SJSA1 (cell line): ENCODE measurements around the gene LRRC38. TPM values are rescaled to one million over a fixed set of nuclear protein-coding genes. Genes with fewer than 3 reads are reported as not detected.
"Not testable (repeated sequence)": the region's sequence is repeated elsewhere in the genome, so short reads cannot be mapped to it uniquely, and the experiment has no call there.

Experiments
- DNase-seq, 2 experiments: peaks; one replicate each; pipeline ENCODE4 v3.0.0-alpha.2; 2015 to 2020; ENCODE audit warnings: low spot score in 2 of 2, low read depth in 1 of 2
- H3K27ac ChIP-seq: fragments of 250-450 bp; sonication (Bioruptor Pico); 2 replicates; pipeline ENCODE4 v1.5.1; 2020; ENCODE audit warnings: mild to moderate bottlenecking, moderate library complexity
- H3K27me3 ChIP-seq: fragments of 250-450 bp; sonication (Bioruptor Pico); replicated peaks from 2 replicates; pipeline ENCODE4 v1.5.1; 2020; ENCODE audit warnings: mild to moderate bottlenecking, moderate library complexity
- H3K36me3 ChIP-seq: fragments of 250-450 bp; sonication (Bioruptor Pico); 2 replicates; pipeline ENCODE4 v1.5.1; 2020; ENCODE audit warnings: mild to moderate bottlenecking
- H3K4me1 ChIP-seq: fragments of 250-450 bp; sonication (Bioruptor Pico); replicated peaks from 2 replicates; pipeline ENCODE4 v1.6.1; 2021; ENCODE audit warnings: mild to moderate bottlenecking
- H3K4me3 ChIP-seq: fragments of 250-450 bp; sonication (Bioruptor Pico); 2 replicates; pipeline ENCODE4 v1.5.1; 2020; ENCODE audit warnings: mild to moderate bottlenecking
- H3K9me3 ChIP-seq: fragments of 250-450 bp; sonication (Bioruptor Pico); replicated peaks from 2 replicates; pipeline ENCODE4 v1.5.1; 2020; ENCODE audit warnings: mild to moderate bottlenecking
- total RNA-seq: library from RNA; depleted of rRNA; stranded (reverse); fragments of >200 nt; shearing (Covaris generic); gene quantifications from 2 replicates; pipeline ENCODE4 v1.2.3, GENCODE V29; 2014

The LRRC38 gene
- total RNA-seq, 1 experiment from 2014 or later, result not detected

DNA sequence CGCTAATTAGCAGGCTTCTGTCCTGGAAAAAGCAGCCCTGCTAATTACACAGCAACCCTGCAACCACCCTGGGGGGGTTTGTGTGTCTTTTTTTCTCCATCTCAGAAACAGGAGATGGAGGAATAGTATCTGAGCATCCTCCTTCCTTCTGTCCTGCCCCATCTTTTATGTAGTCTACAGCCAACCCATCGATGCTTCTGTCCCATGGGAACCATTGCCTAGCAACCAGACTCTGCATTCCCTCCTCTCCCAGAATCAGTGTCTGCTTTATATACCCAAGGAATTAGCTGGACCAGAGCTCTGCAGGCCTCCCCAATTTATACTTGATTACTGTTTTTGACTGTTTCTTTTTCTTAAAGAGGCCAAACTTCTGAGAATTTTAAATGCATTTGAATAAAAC, 35.1 kb downstream of the LRRC38 start:
- no peak overlapping the region for H3K4me3 ChIP-seq
- no peaks in the 10 kb centered on the region for H3K27me3 ChIP-seq
- H3K27ac ChIP-seq, result no peak overlapping the region
- DNase-seq, result no peak
- no peaks in the 10 kb centered on the region for H3K4me1 ChIP-seq
- no peaks in the 10 kb centered on the region for H3K36me3 ChIP-seq
- 0 out of 2 replicates have a peak, but pooled peaks cover 5% of the 10 kb centered on the region for H3K9me3 ChIP-seq

DNA sequence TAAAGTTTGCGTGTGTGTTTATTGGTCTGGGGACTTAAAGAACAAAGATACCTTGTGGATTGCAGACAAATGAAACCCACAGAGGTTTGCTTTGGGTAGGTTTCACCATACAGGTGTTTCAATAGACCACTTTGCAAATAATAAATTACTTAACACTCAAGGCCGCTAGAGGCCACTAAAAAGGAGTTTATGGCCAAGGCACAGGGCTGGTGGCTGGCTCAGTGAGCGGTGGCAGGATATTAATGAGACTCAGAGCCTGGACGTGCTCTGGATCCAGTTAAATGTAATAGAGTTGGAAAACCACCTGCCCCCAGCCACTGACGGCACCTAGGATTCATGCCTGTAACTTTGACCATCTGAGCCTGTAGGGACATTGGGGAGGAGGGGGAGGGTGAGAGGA, 44.5 kb downstream of the LRRC38 start:
- no peaks in the 10 kb centered on the region for H3K27me3 ChIP-seq
- H3K27ac ChIP-seq, result no peak overlapping the region
- H3K9me3 ChIP-seq, result no peaks in the 10 kb centered on the region
- DNase-seq, result no peak
- no peaks in the 10 kb centered on the region for H3K36me3 ChIP-seq
- no peaks in the 10 kb centered on the region for H3K4me1 ChIP-seq
- no peak overlapping the region for H3K4me3 ChIP-seq

DNA sequence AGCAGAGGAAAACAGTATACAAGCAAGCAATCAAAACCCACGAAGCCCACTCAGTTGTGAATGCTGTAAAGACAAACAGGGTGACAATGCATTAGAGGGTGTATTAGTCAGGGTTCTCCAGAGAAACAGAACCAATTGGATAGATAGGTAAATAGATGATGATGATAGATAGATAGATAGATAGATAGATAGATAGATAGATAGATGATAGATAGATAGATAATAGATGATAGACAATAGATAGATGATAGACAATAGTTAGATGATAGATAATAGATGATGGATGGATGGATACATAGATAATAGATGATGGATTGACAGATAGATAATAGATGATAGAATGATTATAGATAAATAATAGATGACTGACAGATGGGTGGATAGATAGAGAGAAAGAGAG, 48.3 kb downstream of the LRRC38 start:
- no peak overlapping the region for H3K4me3 ChIP-seq
- no peak for DNase-seq
- H3K4me1 ChIP-seq, result no peaks in the 10 kb centered on the region
- no peaks in the 10 kb centered on the region for H3K27me3 ChIP-seq
- H3K9me3 ChIP-seq, result no peaks in the 10 kb centered on the region
- no peak overlapping the region for H3K27ac ChIP-seq
- H3K36me3 ChIP-seq, result no peaks in the 10 kb centered on the region

DNA sequence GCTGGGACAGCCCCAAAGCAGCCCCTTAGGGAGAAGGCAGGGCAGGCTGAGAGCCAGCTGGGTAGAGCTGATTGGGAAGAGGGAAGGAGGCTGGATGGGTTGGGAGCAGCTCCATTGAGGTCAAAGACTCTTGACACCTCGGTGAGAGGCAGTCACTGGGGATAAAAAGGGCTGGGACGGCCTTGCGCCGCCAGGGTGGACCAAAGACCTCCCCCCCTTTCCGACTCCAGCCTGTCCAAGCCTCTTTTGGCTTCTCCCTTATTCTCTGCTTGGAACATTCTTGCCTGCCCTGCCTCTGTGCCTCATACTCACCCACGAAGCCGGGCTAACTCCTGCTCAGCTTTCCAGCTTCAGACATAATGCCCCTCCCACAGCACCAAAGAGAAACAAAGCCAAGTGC, 51.1 kb downstream of the LRRC38 start:
- Histone ChIP-seq H3K36me3 (no peaks in the 10 kb centered on the region), H3K4me1 (no peaks in the 10 kb centered on the region), H3K27me3 (no peaks in the 10 kb centered on the region), H3K27ac (no peak overlapping the region), H3K4me3 (no peak overlapping the region), H3K9me3 (no peaks in the 10 kb centered on the region)
- no peak for DNase-seq

DNA sequence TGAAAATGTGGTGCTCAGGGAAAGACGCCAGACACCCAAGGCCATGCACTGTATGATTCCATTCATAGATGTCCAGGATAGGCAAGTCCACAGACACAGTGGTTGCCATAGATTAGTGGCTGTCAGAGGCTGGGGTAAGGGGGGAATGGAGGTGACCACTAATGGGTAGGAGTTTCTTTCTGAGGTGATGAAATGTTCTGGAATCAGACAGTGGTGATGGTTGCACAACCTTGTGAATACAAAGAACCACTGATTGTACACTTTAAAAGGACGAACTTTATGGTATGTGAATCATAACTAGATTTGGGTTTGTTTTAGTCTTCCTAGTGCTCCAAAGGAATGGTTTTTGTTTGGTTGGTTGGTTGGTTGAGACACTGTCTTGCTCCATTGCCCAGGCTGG, 51.8 kb downstream of the LRRC38 start:
- no peaks in the 10 kb centered on the region for H3K36me3 ChIP-seq
- no peaks in the 10 kb centered on the region for H3K27me3 ChIP-seq
- H3K4me1 ChIP-seq, result no peaks in the 10 kb centered on the region
- no peaks in the 10 kb centered on the region for H3K9me3 ChIP-seq
- no peak for DNase-seq
- no peak overlapping the region for H3K27ac ChIP-seq
- no peak overlapping the region for H3K4me3 ChIP-seq

DNA sequence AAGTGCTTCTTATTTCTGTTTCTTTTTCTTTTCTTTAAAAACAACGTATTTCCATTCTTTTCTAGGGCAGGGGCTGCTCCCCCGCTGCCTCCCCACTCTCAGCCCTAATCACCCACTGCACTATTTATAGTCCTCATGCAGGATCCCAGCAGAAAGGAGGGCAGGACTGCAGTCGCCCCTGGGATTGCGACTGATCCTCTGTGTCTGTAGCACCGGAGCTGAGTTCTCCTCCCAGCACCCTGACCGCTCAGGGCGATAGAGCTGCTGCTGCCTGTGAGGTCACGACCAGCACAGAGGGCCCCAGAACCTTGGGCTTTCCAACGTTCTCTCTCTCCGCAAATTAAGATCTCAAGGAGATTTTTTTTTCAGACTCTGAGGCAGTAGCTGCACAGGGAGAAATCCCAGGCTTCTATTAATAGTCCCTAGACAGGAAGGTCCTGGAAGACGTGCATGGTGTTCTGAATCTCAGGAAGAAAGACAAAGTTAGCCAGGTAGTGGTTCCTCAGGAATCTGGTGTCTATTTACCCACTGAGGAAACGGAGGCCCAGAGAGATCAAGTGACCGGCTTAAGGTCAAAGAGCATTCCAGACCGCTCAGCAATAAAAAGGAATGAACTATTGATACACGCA, 56.8 kb downstream of the LRRC38 start:
- DNase-seq, result no peak
- H3K9me3 ChIP-seq, result no peaks in the 10 kb centered on the region
- H3K4me1 ChIP-seq, result no peaks in the 10 kb centered on the region
- no peak overlapping the region for H3K4me3 ChIP-seq
- H3K27ac ChIP-seq, result no peak overlapping the region
- H3K36me3 ChIP-seq, result no peaks in the 10 kb centered on the region
- H3K27me3 ChIP-seq, result no peaks in the 10 kb centered on the region

DNA sequence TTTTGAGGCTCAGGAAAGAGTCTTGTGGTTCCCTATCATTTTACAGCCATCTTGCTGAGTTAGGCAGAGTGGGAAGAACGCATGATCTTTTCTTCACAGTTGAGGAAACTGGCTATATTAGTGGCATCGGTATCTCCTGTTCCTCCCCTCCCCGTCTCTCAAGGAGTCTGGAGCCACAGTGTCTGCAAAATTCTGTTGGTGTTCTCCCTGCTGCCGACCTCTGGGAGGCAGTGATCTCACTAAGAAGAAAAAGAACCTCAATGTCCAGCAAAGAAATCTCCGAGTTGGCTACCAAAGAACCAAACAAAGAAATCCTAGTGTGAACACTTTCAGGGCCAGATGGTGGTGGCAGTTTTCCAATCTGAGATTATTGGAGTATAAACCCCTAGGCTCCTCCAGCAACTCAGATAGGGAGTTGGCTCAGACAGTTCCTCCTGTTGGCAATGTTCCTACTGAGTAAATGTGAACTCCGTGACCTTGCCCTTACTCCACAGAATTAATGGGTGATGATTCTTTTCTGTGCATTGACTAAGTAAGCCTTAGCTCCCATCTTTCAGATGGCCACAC, 62.3 kb downstream of the LRRC38 start:
- Histone ChIP-seq H3K4me1 (no peaks in the 10 kb centered on the region), H3K9me3 (no peaks in the 10 kb centered on the region), H3K27me3 (no peaks in the 10 kb centered on the region), H3K36me3 (no peaks in the 10 kb centered on the region), H3K27ac (no peak overlapping the region), H3K4me3 (no peak overlapping the region)
- no peak for DNase-seq

DNA sequence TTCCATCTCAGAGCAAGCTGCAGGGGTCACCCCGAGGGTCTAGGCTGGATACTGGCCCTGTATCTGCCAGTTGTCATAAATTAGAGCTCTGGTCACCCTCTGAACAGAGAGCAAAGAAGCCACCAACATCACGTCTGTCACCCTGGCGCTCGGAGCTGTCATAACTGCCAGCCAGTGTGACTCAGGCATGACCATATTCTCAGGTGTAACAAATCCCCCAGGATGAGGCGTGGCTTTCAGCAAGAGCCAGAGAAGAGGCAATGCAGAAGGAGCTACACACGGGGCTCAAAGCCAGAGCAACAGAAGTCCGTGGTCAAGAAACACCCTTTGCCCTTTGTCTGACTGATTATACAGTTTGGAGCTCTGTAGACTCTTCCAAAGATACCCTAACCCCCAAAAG, 63.6 kb downstream of the LRRC38 start:
- no peaks in the 10 kb centered on the region for H3K36me3 ChIP-seq
- no peaks in the 10 kb centered on the region for H3K4me1 ChIP-seq
- H3K27me3 ChIP-seq, result no peaks in the 10 kb centered on the region
- H3K9me3 ChIP-seq, result no peaks in the 10 kb centered on the region
- no peak overlapping the region for H3K27ac ChIP-seq
- no peak overlapping the region for H3K4me3 ChIP-seq
- DNase-seq, result no peak

DNA sequence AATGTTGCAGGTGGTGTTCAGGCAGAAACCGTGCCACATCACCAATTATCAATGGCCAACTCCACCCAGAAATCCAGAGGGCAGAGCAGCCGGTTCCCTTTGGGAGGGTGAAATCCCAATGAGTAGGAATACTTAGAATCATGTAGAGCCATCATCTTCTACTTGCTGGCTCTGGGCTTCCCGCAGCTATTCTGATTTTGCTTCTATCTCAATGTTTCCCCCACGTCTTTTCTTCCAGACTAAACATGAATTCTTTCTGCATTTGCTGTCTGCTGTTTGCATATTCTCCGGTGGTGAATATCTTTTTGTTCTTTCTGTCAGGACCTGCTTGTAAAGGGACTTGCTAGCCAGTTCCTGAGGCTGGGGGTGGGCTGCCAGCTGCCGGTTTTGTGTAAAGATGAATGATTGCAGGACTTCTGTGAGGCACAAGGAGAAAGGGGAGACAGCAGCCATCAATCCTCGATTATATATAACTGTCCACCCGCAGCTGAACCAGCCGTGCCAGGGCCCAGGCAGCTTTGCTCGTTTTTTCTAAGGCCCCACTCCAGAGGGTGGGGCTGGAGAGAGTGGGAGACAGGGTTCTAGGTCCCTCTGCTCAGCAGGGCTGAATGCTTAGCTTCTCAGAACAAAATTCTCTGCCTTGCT, 70.3 kb downstream of the LRRC38 start:
- Histone ChIP-seq H3K4me3 (no peak overlapping the region), H3K36me3 (no peaks in the 10 kb centered on the region), H3K27me3 (no peaks in the 10 kb centered on the region), H3K4me1 (no peaks in the 10 kb centered on the region), H3K9me3 (no peaks in the 10 kb centered on the region), H3K27ac (no peak overlapping the region)
- no peak for DNase-seq

DNA sequence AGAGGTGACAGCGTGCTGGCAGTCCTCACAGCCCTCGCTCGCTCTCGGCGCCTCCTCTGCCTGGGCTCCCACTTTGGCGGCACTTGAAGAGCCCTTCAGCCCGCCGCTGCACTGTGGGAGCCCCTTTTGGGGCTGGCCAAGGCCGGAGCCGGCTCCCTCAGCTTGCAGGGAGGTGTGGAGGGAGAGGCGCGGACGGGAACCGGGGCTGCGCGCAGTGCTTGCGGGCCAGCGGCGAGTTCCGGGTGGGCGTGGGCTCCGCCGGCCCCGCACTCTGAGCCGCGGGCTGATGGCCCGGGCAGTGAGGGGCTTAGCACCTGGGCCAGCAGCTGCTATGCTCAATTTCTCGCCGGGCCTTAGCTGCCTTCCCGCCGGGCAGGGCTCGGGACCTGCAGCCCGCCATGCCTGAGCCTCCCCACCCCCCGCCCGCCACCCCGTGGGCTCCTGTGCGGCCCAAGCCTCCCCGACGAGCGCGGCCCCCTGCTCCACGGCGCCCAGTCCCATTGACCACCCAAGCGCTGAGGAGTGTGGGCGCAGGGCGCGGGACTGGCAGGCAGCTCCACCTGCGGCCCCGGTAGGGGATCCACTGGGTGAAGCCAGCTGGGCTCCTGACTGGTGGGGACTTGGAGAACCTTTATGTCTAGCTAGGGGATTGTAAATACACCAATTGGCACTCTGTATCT, 74.6 kb downstream of the LRRC38 start:
- H3K4me1 ChIP-seq, H3K9me3 ChIP-seq, H3K27me3 ChIP-seq, H3K36me3 ChIP-seq, H3K27ac ChIP-seq, H3K4me3 ChIP-seq, DNase-seq: not testable (repeated sequence)

DNA sequence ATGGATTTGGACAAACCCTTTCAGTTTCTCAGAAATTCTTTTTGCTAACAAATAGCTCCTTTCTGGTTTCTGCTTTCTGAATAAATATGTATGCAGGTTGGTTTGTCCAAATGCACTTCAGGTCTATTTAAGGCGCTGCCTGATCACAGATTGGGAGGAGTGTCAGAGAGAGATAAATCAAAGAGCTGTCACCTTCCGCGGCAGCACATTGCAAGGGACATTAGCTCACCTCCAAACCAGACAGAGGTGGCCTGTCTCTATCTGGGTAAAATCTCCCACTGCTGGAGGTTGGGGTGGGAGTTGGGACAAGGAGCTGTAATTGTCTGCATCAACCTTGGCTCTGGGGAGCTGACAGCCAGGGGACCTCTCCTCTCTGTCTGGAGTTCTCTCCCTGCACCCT, 78.3 kb downstream of the LRRC38 start:
- H3K27me3 ChIP-seq, result no peaks in the 10 kb centered on the region
- no peaks in the 10 kb centered on the region for H3K36me3 ChIP-seq
- no peak overlapping the region for H3K27ac ChIP-seq
- peaks cover 3% of the 10 kb centered on the region; the same call in 1 of the 2 replicates for H3K9me3 ChIP-seq
- H3K4me3 ChIP-seq, result no peak overlapping the region
- H3K4me1 ChIP-seq, result no peaks in the 10 kb centered on the region
- no peak for DNase-seq

DNA sequence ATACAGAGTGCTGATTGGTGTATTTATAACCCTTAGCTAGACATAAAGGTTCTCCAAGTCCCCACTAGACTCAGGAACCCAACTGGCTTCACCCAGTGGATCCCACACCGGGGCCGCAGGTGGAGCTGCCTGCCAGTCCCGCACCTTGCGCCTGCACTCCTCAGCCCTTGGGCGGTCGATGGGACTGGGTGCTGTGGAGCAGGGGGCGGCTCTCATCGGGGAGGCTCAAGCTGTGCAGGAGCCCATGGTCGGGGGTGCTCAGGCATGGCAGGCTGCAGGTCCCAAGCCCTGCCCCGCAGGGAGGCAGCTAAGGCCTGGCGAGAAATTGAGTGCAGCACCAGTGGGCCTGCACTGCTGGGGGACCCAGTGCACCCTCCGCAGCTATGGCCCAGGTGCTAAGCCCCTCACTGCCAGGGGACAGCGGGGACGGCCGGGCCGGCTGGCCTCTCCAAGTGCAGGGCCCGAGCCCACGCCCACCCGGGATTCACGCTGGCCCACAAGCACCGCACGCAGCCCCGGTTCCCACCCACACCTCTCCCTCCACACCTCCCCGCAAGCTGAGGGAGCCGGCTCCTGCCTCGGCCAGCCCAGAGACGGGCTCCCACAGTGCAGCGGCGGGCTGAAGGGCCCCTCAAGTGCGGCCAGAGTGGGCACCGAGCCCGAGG, 80.0 kb downstream of the LRRC38 start:
- not testable (repeated sequence) for H3K36me3 ChIP-seq, DNase-seq

DNA sequence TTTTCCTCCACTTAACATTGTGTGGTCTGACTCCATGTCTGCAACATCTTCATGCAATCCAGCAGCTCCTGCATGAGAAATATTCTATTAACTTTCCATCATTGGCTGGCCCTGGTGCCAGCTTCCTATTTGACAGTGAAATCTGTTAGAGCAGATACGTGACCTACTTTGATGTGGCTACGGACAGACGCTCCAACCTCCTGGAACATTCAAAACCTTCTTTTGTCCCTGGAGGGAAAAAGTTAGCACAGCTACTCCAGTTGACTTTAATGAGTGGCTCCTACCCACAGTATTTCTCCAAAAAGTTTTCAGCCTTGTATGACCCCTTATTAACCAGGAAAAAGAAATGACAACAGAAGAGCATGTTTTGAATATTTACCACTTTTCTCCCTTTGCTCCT, 81.6 kb downstream of the LRRC38 start:
- no peaks in the 10 kb centered on the region for H3K36me3 ChIP-seq
- H3K4me1 ChIP-seq, result no peaks in the 10 kb centered on the region
- no peak for DNase-seq
- no peak overlapping the region for H3K27ac ChIP-seq
- peaks cover 5% of the 10 kb centered on the region; the same call in 1 of the 2 replicates for H3K9me3 ChIP-seq
- no peak overlapping the region for H3K4me3 ChIP-seq
- no peaks in the 10 kb centered on the region for H3K27me3 ChIP-seq

More for the DNA sequence above, 80.0 kb downstream of the LRRC38 start:
- H3K4me1 ChIP-seq, H3K27ac ChIP-seq, H3K9me3 ChIP-seq, H3K4me3 ChIP-seq, H3K27me3 ChIP-seq: not testable (repeated sequence)

DNA sequence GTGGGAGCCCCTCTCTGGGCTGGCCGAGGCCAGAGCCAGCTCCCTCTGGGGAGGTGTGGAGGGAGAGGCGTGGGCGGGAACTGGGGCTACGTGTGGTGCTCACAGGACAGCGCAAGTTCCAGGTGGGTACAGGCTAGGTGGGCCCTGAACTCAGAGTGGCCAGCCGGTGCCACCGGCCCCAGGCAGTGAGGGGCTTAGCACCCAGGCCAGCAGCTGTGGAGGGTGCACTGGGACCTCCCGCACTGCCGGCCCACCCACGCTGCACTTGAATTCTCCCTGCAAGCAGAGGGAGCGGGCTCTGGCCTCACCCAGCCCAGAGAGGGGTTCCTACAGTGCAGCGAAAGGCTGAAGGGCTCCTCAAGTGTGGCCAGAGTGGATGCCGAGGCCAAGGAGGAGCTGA, 83.3 kb downstream of the LRRC38 start:
- Histone ChIP-seq H3K9me3 (peaks cover 5% of the 10 kb centered on the region; the same call in 1 of the 2 replicates), H3K27ac (no peak overlapping the region), H3K27me3 (no peaks in the 10 kb centered on the region), H3K36me3 (no peaks in the 10 kb centered on the region), H3K4me1 (no peaks in the 10 kb centered on the region), H3K4me3 (no peak overlapping the region)
- DNase-seq, result no peak
